HG02973 (cell line): ENCODE data around the gene TSPAN15.
"Not testable (repeated sequence)": the region's sequence is repeated elsewhere in the genome, so short reads cannot be mapped to it uniquely, and the experiment has no call there.

ENCODE experiments used
- ATAC-seq: cut with Tn5 transposase; IDR thresholded peaks from one replicate; pipeline ENCODE4 v1.9.1; 2021; ENCODE audit warnings: moderate library complexity; ENCODE audit not compliant: unreplicated experiment

TSPAN15 gene

DNA sequence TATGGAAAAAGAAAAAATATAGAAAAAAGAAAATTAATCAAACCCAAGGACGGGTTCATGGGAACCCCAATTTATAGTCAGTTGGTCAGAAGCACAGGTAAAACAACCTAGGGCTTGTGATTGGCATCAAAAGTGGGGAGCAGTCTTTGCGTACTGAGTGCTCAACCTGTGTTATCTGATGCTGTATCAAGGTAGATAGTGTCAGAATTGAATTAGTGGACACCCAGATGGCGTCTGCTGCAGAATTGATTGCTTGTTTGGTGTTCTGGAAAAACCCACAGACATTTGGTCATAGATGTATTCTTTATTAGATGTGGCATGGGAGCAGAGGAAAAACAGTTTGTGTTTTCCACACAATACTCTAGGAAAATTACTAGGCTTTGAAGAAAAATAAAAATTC, 82.4 kb downstream of the TSPAN15 start:
- ATAC-seq, result no peak

DNA sequence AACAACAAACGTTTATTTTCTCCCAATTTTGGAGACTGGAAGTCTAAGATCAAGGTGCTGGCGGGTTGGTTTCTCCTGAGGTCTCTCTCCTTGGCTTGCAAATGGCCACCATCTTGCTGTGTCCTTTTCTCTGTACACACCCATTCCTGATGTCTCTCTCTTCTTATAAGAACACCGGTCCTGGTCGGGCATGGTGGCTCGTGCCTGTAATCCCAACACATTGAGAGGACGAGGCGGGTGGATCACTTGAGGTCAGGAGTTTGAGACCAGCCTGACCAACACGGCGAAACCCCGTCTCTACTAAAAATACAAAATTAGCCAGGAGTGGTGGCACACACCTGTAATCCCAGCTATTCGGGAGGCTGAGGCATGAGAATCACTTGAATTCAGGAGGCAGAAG, 85.3 kb downstream of the TSPAN15 start:
- ATAC-seq, result not testable (repeated sequence)

- no peak for ATAC-seq
Measured at GRCh38 chr10:69537449-69537848, 86.2 kb downstream of the TSPAN15 start.

GRCh38 chr10:69538461-69538860, 87.2 kb downstream of the TSPAN15 start:
- ATAC-seq, result no peak

GRCh38 chr10:69541463-69541862, 90.2 kb downstream of the TSPAN15 start:
- ATAC-seq, result no peak

GRCh38 chr10:69549959-69550358, 98.7 kb downstream of the TSPAN15 start:
- ATAC-seq, result no peak

DNA sequence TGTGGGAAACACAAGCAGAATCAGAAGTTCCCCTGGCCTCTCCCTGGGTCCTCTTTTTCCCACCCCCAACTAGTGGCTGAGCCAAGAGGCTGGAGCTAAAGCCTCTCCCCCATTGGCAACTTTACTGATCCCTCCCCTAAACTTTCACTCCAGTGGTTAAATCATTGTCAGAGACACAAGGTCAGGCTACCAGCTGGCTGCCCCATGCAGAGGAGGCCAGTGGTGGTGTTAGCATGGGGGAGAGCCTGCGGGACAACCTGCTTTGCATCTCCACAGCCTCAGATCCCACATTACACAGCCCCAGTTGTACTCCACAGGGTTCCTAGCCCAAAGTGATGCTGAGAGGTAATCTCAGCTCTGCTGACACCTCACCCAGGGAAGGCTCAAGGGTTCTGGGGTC, 101.0 kb downstream of the TSPAN15 start:
- no peak for ATAC-seq

DNA sequence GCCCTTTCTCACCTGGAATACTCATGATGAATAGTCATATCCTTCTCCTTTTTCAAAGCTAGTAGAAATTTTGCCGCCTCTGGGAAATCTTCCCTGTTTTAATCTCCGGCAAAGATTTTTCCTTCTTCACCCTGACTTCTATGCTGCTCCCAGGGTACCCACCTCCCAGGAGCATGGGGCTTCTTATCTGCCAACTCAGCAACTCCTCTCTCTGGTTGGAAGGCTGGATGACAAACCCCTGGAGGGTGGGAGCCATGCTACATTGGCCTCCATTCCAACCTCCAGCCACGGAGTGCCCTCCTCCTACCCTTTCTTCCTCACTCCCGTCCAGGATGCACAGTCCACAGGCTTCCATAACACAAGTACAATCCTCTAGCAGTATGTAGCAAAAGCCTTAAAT, 102.1 kb downstream of the TSPAN15 start:
- ATAC-seq, result no peak

DNA sequence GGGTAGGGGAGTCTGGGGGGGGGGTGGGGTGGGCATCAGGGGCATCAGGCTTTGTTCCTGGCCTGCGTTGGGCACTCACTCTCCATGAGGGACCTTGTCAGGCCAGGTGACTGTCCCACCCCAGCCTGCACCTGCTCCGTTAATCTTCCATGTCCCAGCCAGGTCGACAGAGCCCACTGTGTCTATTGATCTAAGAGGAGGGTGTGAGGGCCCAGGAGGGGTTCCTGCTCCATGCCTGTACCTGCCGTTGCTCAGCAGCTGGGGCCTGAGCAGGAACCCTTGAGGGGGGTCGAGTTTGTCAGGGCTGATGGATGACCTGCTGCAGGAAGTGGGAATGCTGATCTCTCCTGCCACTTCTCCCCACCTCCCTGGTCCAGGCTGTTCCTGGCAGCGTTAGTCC, 103.3 kb downstream of the TSPAN15 start:
- ATAC-seq, result no peak
